Mononuclear cell (primary cell): ENCODE measurements around the gene CCDC171. TPM values are rescaled to one million over a fixed set of nuclear protein-coding genes. Genes with fewer than 3 reads are reported as not detected.
"Not testable (repeated sequence)": the region's sequence is repeated elsewhere in the genome, so short reads cannot be mapped to it uniquely, and the experiment has no call there.

Source experiments
- H3K27me3 ChIP-seq: 2 replicates; pipeline ENCODE4 v1.6.0; 2011; ENCODE audit warnings: low read length, control low read depth; ENCODE audit not compliant: insufficient read depth
- H3K4me1 ChIP-seq: 2 replicates; pipeline ENCODE4 v1.5.1; 2011; ENCODE audit warnings: mild to moderate bottlenecking, low read length, control low read depth; ENCODE audit not compliant: insufficient read depth
- H3K4me3 ChIP-seq: 2 replicates; pipeline ENCODE4 v1.5.1; 2011; ENCODE audit warnings: mild to moderate bottlenecking, low read length, moderate library complexity
- H3K9me3 ChIP-seq: 2 replicates; pipeline ENCODE4 v1.5.1; 2011; ENCODE audit warnings: low read depth, mild to moderate bottlenecking, control low read depth, low read length
- total RNA-seq: library from RNA; depleted of rRNA; stranded (reverse); fragments of >200 nt; gene quantifications from one replicate; pipeline ENCODE4 v1.2.3, GENCODE V29; 2012

The CCDC171 gene
- total RNA-seq, 1 donor: 1.3 TPM

GRCh38 chr9:15529566-15530324 lies 23.1 kb upstream of the CCDC171 start:
- Histone ChIP-seq H3K27me3 (no peaks in the 10 kb centered on the region), H3K4me3 (no peak overlapping the region), H3K9me3 (no peaks in the 10 kb centered on the region), H3K4me1 (no peaks in the 10 kb centered on the region)

GRCh38 chr9:15531380-15531779 lies 21.5 kb upstream of the CCDC171 start:
- Histone ChIP-seq H3K9me3 (no peaks in the 10 kb centered on the region), H3K4me3 (no peak overlapping the region), H3K4me1 (no peaks in the 10 kb centered on the region), H3K27me3 (no peaks in the 10 kb centered on the region)

GRCh38 chr9:15541872-15542271 lies 11.0 kb upstream of the CCDC171 start:
- no peaks in the 10 kb centered on the region for H3K9me3 ChIP-seq
- H3K4me3 ChIP-seq: no peak overlapping the region
- H3K4me1 ChIP-seq: peaks cover 8% of the 10 kb centered on the region
- H3K27me3 ChIP-seq: no peaks in the 10 kb centered on the region

GRCh38 chr9:15542624-15543023 lies 10.2 kb upstream of the CCDC171 start:
- H3K27me3 ChIP-seq: no peaks in the 10 kb centered on the region

GRCh38 chr9:15543047-15543813 lies 9.6 kb upstream of the CCDC171 start:
- Histone ChIP-seq H3K27me3 (no peaks in the 10 kb centered on the region), H3K4me1 (peaks cover 8% of the 10 kb centered on the region), H3K9me3 (no peaks in the 10 kb centered on the region), H3K4me3 (no peak overlapping the region)

More at GRCh38 chr9:15542624-15543023, 10.2 kb upstream of the CCDC171 start:
- Histone ChIP-seq H3K9me3 (no peaks in the 10 kb centered on the region), H3K4me3 (no peak overlapping the region), H3K4me1 (peaks cover 8% of the 10 kb centered on the region)

- Histone ChIP-seq H3K9me3 (no peaks in the 10 kb centered on the region), H3K27me3 (no peaks in the 10 kb centered on the region), H3K4me3 (no peak overlapping the region), H3K4me1 (peaks cover 18% of the 10 kb centered on the region)
Measured at GRCh38 chr9:15549611-15550010, 3.2 kb upstream of the CCDC171 start.

GRCh38 chr9:15553528-15553898 lies 670 bp downstream of the CCDC171 start:
- peak overlapping the region; percentile 77 for H3K4me3 ChIP-seq
- no peaks in the 10 kb centered on the region for H3K27me3 ChIP-seq
- H3K4me1 ChIP-seq: peaks cover 18% of the 10 kb centered on the region
- H3K9me3 ChIP-seq: no peaks in the 10 kb centered on the region

GRCh38 chr9:15570769-15571168 lies 17.9 kb downstream of the CCDC171 start:
- H3K27me3 ChIP-seq: no peaks in the 10 kb centered on the region
- no peaks in the 10 kb centered on the region for H3K9me3 ChIP-seq

GRCh38 chr9:15572200-15572770 lies 19.4 kb downstream of the CCDC171 start:
- Histone ChIP-seq H3K27me3 (no peaks in the 10 kb centered on the region), H3K4me1 (no peaks in the 10 kb centered on the region)

More at GRCh38 chr9:15570769-15571168, 17.9 kb downstream of the CCDC171 start:
- Histone ChIP-seq H3K4me1 (no peaks in the 10 kb centered on the region), H3K4me3 (no peak overlapping the region)

GRCh38 chr9:15576350-15577050 lies 23.7 kb downstream of the CCDC171 start:
- Histone ChIP-seq H3K27me3 (no peaks in the 10 kb centered on the region), H3K9me3 (no peaks in the 10 kb centered on the region), H3K4me3 (no peak overlapping the region), H3K4me1 (no peaks in the 10 kb centered on the region)

More at GRCh38 chr9:15572200-15572770, 19.4 kb downstream of the CCDC171 start:
- H3K9me3 ChIP-seq: no peaks in the 10 kb centered on the region
- no peak overlapping the region for H3K4me3 ChIP-seq

- no peaks in the 10 kb centered on the region for H3K4me1 ChIP-seq
- H3K4me3 ChIP-seq: no peak overlapping the region
- H3K27me3 ChIP-seq: no peaks in the 10 kb centered on the region
- no peaks in the 10 kb centered on the region for H3K9me3 ChIP-seq
Measured at GRCh38 chr9:15578714-15579113, 25.9 kb downstream of the CCDC171 start.

GRCh38 chr9:15584379-15584778 lies 31.5 kb downstream of the CCDC171 start:
- no peaks in the 10 kb centered on the region for H3K4me1 ChIP-seq
- H3K27me3 ChIP-seq: no peaks in the 10 kb centered on the region
- no peaks in the 10 kb centered on the region for H3K9me3 ChIP-seq
- no peak overlapping the region for H3K4me3 ChIP-seq

GRCh38 chr9:15592317-15592716 lies 39.5 kb downstream of the CCDC171 start:
- Histone ChIP-seq H3K9me3 (no peaks in the 10 kb centered on the region), H3K4me3 (no peak overlapping the region), H3K27me3 (no peaks in the 10 kb centered on the region), H3K4me1 (no peaks in the 10 kb centered on the region)

GRCh38 chr9:15592940-15593339 lies 40.1 kb downstream of the CCDC171 start:
- H3K4me3 ChIP-seq, H3K27me3 ChIP-seq, H3K9me3 ChIP-seq, H3K4me1 ChIP-seq: not testable (repeated sequence)
